GM23338 (cell line): Measurements from ENCODE around the gene SURF1. TPM values are rescaled to one million over a fixed set of nuclear protein-coding genes. Genes with fewer than 3 reads are reported as not detected.

Experiments
- ATAC-seq: fragments of 200-7000 bp; cut with Tn5 transposase; 3 replicates; pipeline ENCODE4 v1.9.1; 2020
- DNase-seq: peaks from one replicate; pipeline ENCODE4 v3.0.0-alpha.2; 2015; ENCODE audit warnings: low spot score
- H2AFZ ChIP-seq: fragments of 200-600 bp; sonication (generic); 2 replicates; pipeline ENCODE4 v1.8.0; 2016; ENCODE audit warnings: antibody characterized with exemption, mild to moderate bottlenecking, moderate library complexity
- H3F3A ChIP-seq: fragments of 200-600 bp; sonication (generic); replicated peaks from 2 replicates; pipeline ENCODE4 v1.8.0; 2017; ENCODE audit warnings: antibody characterized with exemption, mixed run types, low read depth
- H3K27ac ChIP-seq: fragments of 200-600 bp; sonication (generic); 2 replicates; pipeline ENCODE4 v1.6.1; 2016; ENCODE audit warnings: low read depth
- H3K27me3 ChIP-seq: fragments of 200-600 bp; sonication (generic); 2 replicates; pipeline ENCODE4 v1.8.0; 2016; ENCODE audit warnings: mild to moderate bottlenecking, mixed run types, moderate library complexity; ENCODE audit not compliant: insufficient read depth
- H3K36me3 ChIP-seq: fragments of 200-600 bp; sonication (generic); 2 replicates; pipeline ENCODE4 v1.8.0; 2016; ENCODE audit warnings: mild to moderate bottlenecking; ENCODE audit not compliant: insufficient read depth
- H3K4me1 ChIP-seq: fragments of 200-600 bp; sonication (generic); 2 replicates; pipeline ENCODE4 v1.8.0; 2016; ENCODE audit warnings: mild to moderate bottlenecking, moderate library complexity; ENCODE audit not compliant: insufficient read depth
- H3K4me2 ChIP-seq: fragments of 200-600 bp; sonication (generic); 2 replicates; pipeline ENCODE4 v1.7.1; 2017; ENCODE audit warnings: mixed run types
- H3K4me3 ChIP-seq: fragments of 200-600 bp; sonication (generic); 2 replicates; pipeline ENCODE4 v1.6.1; 2016; ENCODE audit warnings: mixed run types
- H3K79me2 ChIP-seq: fragments of 200-600 bp; sonication (generic); replicated peaks from 2 replicates; pipeline ENCODE4 v1.8.0; 2017; ENCODE audit warnings: mild to moderate bottlenecking; ENCODE audit not compliant: insufficient read depth
- H3K9me2 ChIP-seq: fragments of 200-600 bp; sonication (generic); 2 replicates; pipeline ENCODE4 v1.8.0; 2017; ENCODE audit not compliant: insufficient read depth
- H4K20me1 ChIP-seq: fragments of 200-600 bp; sonication (generic); replicated peaks from 2 replicates; pipeline ENCODE4 v1.8.0; 2017; ENCODE audit warnings: mild to moderate bottlenecking; ENCODE audit not compliant: insufficient read depth
- H3K27ac Mint-ChIP-seq: 2 replicates; pipeline ENCODE4 v1.8.0; 2020; ENCODE audit warnings: inconsistent platforms, mild to moderate bottlenecking, moderate library complexity, mixed read lengths
- H3K27me3 Mint-ChIP-seq: 3 replicates; pipeline ENCODE4 v1.8.0; 2022; ENCODE audit warnings: low read depth, mild to moderate bottlenecking, moderate library complexity, mixed read lengths, inconsistent platforms; ENCODE audit not compliant: insufficient read depth, poor library complexity
- H3K36me3 Mint-ChIP-seq: 3 replicates; pipeline ENCODE4 v1.8.0; 2021; ENCODE audit warnings: low read depth, mild to moderate bottlenecking, inconsistent platforms, moderate library complexity, mixed read lengths
- H3K4me1 Mint-ChIP-seq: 3 replicates; pipeline ENCODE4 v1.8.0; 2020; ENCODE audit warnings: mild to moderate bottlenecking, inconsistent platforms, mixed read lengths
- H3K4me3 Mint-ChIP-seq: 3 replicates; pipeline ENCODE4 v1.8.0; 2021; ENCODE audit warnings: moderate library complexity, mild to moderate bottlenecking, inconsistent platforms, mixed read lengths
- H3K9me3 Mint-ChIP-seq: 3 replicates; pipeline ENCODE4 v1.8.0; 2020; ENCODE audit warnings: moderate library complexity, mild to moderate bottlenecking, inconsistent platforms, mixed read lengths
- EZH2 ChIP-seq: fragments of 200-600 bp; sonication (generic); IDR thresholded peaks from one replicate; pipeline ENCODE4 v1.8.0; 2017; ENCODE audit warnings: antibody characterized with exemption, mild to moderate bottlenecking, low read depth; ENCODE audit not compliant: unreplicated experiment
- EZH2phosphoT487 ChIP-seq: fragments of 200-600 bp; sonication (generic); IDR thresholded peaks from one replicate; pipeline ENCODE4 v1.8.1; 2018; ENCODE audit warnings: antibody characterized with exemption; ENCODE audit not compliant: unreplicated experiment
- JUNB ChIP-seq: IDR thresholded peaks from one replicate; pipeline ENCODE4 v1.6.1; 2016; ENCODE audit warnings: antibody characterized with exemption; ENCODE audit not compliant: unreplicated experiment
- NANOG ChIP-seq: IDR thresholded peaks from 2 replicates; pipeline ENCODE4 v1.6.1; 2016; ENCODE audit warnings: antibody characterized with exemption, borderline replicate concordance
- POLR2AphosphoS5 ChIP-seq: IDR thresholded peaks from 2 replicates; pipeline ENCODE4 v1.6.1; 2016; ENCODE audit warnings: antibody characterized with exemption, low read depth
- STAT1 ChIP-seq: IDR thresholded peaks from one replicate; pipeline ENCODE4 v1.6.1; 2016; ENCODE audit warnings: antibody characterized with exemption; ENCODE audit not compliant: unreplicated experiment
- ZNF114 ChIP-seq: fragments of 250-450 bp; sonication (Bioruptor Pico); IDR thresholded peaks from 2 replicates; pipeline ENCODE4 v1.5.0; 2020; ENCODE audit warnings: mild to moderate bottlenecking, moderate library complexity
- ZNF331 ChIP-seq: fragments of 250-450 bp; sonication (Bioruptor Pico); IDR thresholded peaks from 2 replicates; pipeline ENCODE4 v1.5.0; 2020; ENCODE audit warnings: low read depth, mild to moderate bottlenecking, moderate library complexity
- polyA plus RNA-seq: library from polyadenylated mRNA; unstranded; fragments of >200 nt; fragmentation: Nextera tagmentation; extraction: Ambion mirVana; gene quantifications from 2 replicates; pipeline ENCODE4 v1.2.1, GENCODE V29; 2016
- total RNA-seq: library from RNA; depleted of rRNA; stranded (reverse); fragments of >200 nt; shearing (Covaris generic); gene quantifications from 2 replicates; pipeline ENCODE4 v1.2.3, GENCODE V29; 2014
- TF ChIP-seq, protein P1 (sequence below): fragments of 250-450 bp; sonication (Bioruptor Pico); IDR thresholded peaks from 2 replicates; pipeline ENCODE4 v1.5.0; 2020; ENCODE audit warnings: mild to moderate bottlenecking, moderate library complexity
- TF ChIP-seq, protein P2 (sequence below): IDR thresholded peaks from one replicate; pipeline ENCODE4 v1.6.1; 2018; ENCODE audit warnings: antibody characterized with exemption; ENCODE audit not compliant: unreplicated experiment

The SURF1 gene
- total and polyA plus RNA-seq, 2 experiments from 2014 or later = 39.1 to 52.6 TPM

DNA sequence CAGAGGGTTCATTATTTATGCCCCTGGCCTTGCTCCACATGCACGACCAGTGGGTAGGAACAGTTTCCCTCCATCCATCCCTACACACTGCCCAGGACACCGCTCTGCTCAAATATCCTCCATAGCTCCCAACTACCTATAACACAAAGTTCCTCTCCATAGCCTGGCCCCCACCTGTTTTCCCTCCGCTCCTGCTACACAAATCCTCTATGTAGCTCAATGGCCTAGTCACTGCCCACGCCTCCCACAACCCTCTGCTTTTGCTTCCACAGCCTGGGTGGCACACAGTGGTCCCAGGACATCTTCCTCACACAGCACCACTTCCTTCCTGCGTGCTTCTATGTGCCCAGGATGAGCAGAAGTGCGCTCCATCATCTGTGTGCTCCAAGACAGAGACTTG, 41.1 kb upstream of the SURF1 start:
- H3K4me2 ChIP-seq = no peak overlapping the region
- no peaks in the 10 kb centered on the region for H3K4me1 Mint-ChIP-seq
- H3F3A ChIP-seq = no peaks in the 10 kb centered on the region
- H3K27me3 ChIP-seq = no peaks in the 10 kb centered on the region
- no peaks in the 10 kb centered on the region for H3K36me3 ChIP-seq
- H4K20me1 ChIP-seq = no peaks in the 10 kb centered on the region
- H3K36me3 Mint-ChIP-seq = no peaks in the 10 kb centered on the region
- no peak overlapping the region for H2AFZ ChIP-seq
- no peak overlapping the region for H3K27ac ChIP-seq
- peaks cover 17% of the 10 kb centered on the region for H3K27me3 Mint-ChIP-seq
- H3K4me3 Mint-ChIP-seq = no peak overlapping the region
- no peaks in the 10 kb centered on the region for H3K79me2 ChIP-seq
- no peak overlapping the region for H3K4me3 ChIP-seq
- ATAC-seq (no peak), DNase-seq (no peak)
- no peak for TF ChIP-seq ZNF331
- no peak for TF ChIP-seq EZH2
- TF ChIP-seq ZNF114 (CRISPR knock-in tag) = no peak
- TF ChIP-seq, protein P1, sequence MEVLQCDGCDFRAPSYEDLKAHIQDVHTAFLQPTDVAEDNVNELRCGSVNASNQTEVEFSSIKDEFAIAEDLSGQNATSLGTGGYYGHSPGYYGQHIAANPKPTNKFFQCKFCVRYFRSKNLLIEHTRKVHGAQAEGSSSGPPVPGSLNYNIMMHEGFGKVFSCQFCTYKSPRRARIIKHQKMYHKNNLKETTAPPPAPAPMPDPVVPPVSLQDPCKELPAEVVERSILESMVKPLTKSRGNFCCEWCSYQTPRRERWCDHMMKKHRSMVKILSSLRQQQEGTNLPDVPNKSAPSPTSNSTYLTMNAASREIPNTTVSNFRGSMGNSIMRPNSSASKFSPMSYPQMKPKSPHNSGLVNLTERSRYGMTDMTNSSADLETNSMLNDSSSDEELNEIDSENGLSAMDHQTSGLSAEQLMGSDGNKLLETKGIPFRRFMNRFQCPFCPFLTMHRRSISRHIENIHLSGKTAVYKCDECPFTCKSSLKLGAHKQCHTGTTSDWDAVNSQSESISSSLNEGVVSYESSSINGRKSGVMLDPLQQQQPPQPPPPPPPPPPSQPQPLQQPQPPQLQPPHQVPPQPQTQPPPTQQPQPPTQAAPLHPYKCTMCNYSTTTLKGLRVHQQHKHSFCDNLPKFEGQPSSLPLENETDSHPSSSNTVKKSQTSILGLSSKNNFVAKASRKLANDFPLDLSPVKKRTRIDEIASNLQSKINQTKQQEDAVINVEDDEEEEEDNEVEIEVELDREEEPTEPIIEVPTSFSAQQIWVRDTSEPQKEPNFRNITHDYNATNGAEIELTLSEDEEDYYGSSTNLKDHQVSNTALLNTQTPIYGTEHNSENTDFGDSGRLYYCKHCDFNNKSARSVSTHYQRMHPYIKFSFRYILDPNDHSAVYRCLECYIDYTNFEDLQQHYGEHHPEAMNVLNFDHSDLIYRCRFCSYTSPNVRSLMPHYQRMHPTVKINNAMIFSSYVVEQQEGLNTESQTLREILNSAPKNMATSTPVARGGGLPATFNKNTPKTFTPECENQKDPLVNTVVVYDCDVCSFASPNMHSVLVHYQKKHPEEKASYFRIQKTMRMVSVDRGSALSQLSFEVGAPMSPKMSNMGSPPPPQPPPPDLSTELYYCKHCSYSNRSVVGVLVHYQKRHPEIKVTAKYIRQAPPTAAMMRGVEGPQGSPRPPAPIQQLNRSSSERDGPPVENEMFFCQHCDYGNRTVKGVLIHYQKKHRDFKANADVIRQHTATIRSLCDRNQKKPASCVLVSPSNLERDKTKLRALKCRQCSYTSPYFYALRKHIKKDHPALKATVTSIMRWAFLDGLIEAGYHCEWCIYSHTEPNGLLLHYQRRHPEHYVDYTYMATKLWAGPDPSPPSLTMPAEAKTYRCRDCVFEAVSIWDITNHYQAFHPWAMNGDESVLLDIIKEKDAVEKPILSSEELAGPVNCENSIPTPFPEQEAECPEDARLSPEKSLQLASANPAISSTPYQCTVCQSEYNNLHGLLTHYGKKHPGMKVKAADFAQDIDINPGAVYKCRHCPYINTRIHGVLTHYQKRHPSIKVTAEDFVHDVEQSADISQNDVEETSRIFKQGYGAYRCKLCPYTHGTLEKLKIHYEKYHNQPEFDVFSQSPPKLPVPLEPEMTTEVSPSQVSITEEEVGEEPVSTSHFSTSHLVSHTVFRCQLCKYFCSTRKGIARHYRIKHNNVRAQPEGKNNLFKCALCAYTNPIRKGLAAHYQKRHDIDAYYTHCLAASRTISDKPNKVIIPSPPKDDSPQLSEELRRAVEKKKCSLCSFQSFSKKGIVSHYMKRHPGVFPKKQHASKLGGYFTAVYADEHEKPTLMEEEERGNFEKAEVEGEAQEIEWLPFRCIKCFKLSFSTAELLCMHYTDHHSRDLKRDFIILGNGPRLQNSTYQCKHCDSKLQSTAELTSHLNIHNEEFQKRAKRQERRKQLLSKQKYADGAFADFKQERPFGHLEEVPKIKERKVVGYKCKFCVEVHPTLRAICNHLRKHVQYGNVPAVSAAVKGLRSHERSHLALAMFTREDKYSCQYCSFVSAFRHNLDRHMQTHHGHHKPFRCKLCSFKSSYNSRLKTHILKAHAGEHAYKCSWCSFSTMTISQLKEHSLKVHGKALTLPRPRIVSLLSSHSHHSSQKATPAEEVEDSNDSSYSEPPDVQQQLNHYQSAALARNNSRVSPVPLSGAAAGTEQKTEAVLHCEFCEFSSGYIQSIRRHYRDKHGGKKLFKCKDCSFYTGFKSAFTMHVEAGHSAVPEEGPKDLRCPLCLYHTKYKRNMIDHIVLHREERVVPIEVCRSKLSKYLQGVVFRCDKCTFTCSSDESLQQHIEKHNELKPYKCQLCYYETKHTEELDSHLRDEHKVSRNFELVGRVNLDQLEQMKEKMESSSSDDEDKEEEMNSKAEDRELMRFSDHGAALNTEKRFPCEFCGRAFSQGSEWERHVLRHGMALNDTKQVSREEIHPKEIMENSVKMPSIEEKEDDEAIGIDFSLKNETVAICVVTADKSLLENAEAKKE (CRISPR knock-in tag) = no peak
- TF ChIP-seq NANOG = no peak
- no peak for TF ChIP-seq EZH2phosphoT487
- TF ChIP-seq JUNB = no peak
- TF ChIP-seq, protein P2, sequence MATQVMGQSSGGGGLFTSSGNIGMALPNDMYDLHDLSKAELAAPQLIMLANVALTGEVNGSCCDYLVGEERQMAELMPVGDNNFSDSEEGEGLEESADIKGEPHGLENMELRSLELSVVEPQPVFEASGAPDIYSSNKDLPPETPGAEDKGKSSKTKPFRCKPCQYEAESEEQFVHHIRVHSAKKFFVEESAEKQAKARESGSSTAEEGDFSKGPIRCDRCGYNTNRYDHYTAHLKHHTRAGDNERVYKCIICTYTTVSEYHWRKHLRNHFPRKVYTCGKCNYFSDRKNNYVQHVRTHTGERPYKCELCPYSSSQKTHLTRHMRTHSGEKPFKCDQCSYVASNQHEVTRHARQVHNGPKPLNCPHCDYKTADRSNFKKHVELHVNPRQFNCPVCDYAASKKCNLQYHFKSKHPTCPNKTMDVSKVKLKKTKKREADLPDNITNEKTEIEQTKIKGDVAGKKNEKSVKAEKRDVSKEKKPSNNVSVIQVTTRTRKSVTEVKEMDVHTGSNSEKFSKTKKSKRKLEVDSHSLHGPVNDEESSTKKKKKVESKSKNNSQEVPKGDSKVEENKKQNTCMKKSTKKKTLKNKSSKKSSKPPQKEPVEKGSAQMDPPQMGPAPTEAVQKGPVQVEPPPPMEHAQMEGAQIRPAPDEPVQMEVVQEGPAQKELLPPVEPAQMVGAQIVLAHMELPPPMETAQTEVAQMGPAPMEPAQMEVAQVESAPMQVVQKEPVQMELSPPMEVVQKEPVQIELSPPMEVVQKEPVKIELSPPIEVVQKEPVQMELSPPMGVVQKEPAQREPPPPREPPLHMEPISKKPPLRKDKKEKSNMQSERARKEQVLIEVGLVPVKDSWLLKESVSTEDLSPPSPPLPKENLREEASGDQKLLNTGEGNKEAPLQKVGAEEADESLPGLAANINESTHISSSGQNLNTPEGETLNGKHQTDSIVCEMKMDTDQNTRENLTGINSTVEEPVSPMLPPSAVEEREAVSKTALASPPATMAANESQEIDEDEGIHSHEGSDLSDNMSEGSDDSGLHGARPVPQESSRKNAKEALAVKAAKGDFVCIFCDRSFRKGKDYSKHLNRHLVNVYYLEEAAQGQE = no peak
- no peak for TF ChIP-seq STAT1
- TF ChIP-seq POLR2AphosphoS5 = no peak
- H3K27ac Mint-ChIP-seq = no peak overlapping the region
- no peaks in the 10 kb centered on the region for H3K9me2 ChIP-seq
- H3K9me3 Mint-ChIP-seq = no peaks in the 10 kb centered on the region
- H3K4me1 ChIP-seq = no peaks in the 10 kb centered on the region
